ENCODE measurements around the gene METTL23.
A peak's percentile ranks its signal among the peaks of the same experiment; 100 is the strongest.

METTL23 gene, protein sequence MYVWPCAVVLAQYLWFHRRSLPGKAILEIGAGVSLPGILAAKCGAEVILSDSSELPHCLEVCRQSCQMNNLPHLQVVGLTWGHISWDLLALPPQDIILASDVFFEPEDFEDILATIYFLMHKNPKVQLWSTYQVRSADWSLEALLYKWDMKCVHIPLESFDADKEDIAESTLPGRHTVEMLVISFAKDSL

DNA sequence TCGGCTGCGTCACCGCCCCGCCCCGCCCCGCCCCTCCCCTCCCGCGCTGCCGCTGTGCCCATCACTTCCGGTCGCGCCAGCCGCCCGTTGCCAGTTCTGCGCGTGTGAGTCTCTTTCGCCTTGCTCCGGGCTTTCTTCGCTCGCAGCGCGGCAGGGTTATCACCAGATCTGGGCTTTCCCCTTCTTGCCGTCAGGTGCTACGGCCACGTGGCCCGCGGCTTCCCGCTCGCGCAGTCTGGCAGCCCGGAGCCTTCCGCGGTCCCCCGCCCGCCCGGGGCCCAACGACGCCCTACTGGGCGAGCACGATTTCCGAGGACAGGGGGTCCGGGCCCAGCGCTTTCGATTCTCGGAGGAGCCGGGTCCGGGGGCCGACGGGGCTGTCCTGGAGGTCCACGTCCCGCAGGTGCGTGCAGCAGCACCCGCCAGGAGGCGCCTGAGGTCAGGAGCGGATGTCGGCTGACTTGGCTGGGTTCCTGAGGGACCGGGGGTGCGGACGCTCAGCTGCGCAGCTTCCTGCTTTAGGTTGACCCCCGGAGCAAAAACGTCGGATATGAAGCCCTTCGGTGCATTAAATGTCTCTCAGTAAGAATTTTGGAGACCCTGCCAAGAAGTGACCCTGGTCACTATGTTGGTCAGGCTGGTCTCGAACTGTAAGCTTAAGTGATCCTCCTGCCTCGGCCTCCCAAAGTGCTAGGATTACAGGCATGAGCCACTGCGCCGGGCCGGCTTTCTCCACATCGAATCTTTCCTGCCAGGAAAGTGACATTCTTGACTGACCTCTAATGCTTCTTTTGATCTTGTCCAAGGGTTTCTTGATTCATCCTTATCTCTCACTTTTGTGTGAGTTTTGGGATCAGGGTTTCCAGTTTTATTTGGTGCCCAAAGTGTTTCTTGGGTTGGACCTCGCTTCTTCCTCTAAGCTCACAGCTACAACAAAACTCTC lies at the start of gene METTL23:
Gene METTL23, plus strand, starts transcription at position 64 of the 943 bp plus-strand sequence. CDS start 2,872 bp downstream, outside the sequence.
- peak; percentile 84 for DNase-seq

DNA sequence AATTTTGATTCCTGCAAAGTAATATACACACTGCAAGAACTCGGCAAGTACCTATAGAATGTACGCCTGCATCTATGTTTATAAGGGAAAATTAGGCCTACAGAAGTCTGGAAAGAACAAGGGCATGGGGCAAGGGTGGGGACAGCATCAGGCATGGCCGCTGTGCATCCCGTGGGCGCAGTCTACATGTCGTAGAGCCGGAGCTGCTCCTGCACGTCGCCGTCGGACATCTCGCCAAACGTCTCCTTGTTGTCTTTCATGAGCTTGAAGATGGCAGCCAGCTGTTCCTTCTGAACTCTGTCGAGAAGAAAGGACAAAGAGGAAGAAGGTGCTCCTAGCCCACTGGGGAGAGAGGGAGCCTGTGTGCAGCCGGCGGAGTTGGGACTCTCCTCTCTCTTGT lies 49.2 kb upstream of the METTL23 start:
- no peak for DNase-seq

DNA sequence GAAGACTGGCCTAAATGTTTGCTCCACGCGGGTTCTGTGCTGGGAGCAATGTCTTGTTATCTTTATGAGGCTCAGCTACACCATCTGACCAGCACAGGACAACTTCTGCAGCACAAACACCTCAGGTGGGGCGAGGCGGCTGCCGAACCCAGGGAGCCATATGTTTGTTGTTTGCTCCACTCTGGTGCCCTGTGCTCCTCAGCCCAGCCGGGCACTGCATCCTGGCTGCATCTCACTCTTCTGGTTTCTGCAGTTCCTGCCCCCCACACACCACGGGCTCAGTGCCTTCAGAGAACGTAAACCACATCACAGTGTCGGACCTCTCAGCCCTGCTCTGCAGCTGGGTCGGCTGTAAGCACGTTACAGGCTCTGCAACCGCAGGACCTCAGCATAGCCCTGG lies 48.3 kb upstream of the METTL23 start:
- DNase-seq, result peak; percentile 29

DNA sequence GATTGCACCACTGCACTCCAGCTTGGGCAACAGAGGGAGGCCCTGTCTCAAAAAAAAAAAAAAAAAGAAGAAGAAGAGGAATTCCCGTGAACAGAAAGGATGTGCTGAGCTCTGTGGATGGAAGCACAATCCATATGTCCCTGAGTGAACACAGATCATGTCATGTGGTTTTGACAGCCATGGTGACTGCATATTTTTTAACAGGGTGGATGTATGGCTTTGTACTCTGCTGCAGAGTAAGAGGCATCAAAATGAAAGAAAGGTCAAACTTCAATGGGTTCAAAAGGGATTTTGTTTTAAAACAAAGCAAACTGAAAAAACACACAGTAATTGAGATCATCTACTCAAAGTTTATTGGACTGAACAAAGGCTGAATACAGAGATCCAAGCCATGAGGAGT lies 47.4 kb upstream of the METTL23 start:
- no peak for DNase-seq

DNA sequence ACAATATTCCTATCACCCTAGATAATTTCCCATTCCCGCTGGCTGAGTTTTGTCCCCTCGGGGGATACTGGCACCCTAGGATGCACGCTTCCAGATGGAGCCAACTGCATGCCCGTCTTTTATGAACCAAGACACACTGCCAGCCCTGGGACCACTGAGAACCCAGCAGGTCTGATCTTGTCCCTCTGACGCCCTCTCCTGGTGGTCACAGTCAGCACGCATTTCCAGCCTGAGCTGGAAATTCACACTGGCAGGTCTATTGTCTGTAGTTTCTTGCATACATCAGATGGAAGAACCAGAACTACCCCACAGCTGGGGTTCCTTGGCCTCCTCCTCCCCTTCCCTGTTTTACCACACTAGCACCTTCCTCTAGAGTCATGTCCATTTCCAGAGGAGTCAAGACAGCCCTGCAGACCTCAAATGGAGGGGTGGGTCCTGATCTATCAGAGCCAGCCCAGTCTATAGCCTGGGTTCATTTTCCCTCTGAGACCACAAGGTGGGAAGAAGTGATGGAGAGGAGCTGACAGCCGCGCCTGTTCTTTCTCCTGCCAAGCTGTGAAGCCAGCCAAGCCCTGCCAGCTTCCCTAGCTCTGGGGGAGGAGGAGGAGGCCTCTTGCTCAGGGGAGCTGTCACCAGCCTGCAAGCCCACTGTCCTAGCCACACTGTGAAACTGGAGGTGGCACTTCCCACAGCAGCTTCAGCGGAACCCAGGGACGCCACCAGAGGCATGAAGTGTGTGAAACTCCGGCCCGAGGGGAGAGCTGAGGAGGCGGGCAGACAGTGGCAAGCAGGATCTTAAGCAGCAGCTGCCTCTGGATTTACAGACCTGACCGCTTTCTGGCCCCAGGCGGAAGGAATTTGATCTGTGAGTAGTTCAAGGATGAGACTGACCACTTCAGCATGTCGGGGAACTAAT lies 45.2 kb upstream of the METTL23 start:
- DNase-seq, result peak; percentile 69

DNA sequence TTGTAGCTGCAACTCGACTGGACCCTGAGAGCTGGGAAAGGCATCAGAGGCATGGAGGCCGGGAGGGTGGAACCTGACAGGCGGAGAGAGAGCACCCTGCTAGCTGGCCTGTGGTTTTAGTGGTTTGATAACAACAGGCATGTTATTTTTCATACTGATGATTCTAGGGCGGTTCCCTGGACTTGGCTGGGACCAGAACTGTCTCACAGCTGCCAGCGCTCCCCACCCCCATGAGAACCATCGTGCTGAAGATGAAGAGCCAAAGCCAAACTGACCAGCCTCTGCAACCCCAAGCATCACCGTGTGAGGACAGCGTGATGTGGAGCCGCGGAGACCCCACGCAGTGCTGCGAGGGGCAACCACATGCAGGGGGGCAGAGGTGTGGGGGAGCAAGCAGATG lies 44.3 kb upstream of the METTL23 start:
- DNase-seq, result no peak

DNA sequence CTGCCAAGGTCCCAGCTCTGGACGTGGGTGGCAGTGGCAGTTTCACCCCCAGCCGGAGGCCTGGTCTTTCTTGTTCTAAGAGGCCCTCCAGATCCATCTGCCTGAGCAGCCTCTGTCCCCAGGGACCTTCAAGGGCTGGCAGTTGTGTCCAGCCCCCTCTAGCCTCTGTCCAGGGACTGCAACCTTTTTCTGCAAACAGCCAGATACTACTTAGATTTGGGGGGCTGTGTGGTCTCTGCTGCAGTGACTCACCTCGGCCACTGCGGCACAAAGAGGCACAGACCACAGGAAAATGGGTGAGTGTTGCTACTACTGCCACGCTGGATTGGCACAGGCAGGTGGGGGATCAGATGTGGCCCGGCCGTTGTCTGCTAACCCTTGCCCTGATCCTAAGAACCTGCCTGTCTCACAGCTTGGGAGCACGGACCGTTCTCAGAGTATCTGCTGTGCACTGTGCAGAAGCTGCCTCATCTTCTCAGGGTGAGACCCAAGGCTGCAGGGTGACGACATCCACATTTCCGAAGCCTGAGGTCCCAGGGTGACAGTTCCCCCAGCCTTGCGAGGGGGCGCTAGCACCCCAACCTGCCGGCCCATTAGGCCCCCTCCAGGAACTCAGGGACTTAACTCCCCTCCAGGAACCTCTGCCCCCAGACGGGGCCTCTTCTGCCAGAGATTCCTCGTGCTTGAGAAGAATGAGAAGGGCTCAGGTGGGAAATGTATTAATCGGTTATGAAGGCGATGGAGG lies 43.5 kb upstream of the METTL23 start:
- DNase-seq, result no peak

DNA sequence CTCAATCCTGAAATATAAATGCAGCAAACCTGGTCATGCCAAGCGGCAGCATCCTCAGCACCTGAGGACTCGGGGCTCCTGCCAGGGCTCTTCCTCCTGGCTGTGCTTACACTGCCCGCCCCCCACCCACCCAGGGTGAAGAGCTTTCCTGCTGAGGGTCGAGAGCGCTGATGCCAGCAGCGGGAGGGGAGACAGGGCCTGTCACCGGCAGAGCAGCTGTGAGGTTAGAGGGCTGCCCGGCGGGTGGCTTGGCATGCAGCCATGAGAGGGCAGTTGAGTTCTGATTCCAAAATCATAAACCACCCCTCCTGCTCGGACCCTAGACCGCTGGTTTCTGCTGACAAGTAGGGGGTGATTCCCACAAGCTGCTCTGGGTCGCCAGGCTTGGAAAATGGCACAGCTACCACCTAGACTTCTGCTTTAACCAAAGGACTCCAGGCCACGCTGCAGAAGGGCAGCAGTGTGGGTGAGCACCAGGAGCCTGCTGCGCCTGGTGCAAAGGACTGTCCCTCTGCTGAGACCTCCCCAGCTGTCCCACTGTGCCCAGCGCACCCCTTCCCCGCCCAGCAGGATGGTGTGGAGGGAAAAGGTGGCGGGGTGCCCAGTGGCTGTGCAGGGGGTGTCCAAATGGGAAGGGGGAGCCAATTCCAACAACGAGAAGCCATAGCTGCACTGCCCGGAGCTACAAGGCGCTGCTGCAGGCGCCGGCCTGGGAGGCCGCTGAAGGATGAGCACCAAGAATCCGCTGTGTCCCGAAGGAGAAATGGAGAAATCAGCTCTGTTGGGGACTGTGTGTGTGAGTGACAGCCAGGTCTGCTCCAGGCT lies 42.5 kb upstream of the METTL23 start:
- no peak for DNase-seq

DNA sequence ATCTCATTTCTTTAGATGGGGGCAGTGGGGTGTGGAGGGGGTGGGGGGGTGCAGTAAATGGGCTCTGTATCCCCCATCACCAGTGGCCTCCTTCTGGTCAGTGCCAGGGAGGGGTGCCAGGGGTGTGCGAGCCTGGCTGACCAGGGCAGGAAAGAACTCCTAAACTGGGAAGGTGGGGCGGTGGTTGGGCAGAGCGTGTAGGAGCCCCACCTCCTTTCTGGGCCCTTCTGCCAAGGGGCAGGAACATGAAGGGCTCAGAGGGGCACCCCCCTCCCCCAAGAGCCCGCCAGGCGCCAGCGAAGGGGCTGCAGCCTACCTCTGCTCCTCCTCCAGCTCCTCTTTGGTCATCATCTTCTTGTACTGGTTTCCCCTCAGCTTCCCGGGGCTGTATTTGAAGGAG lies 41.9 kb upstream of the METTL23 start:
- DNase-seq, result no peak

DNA sequence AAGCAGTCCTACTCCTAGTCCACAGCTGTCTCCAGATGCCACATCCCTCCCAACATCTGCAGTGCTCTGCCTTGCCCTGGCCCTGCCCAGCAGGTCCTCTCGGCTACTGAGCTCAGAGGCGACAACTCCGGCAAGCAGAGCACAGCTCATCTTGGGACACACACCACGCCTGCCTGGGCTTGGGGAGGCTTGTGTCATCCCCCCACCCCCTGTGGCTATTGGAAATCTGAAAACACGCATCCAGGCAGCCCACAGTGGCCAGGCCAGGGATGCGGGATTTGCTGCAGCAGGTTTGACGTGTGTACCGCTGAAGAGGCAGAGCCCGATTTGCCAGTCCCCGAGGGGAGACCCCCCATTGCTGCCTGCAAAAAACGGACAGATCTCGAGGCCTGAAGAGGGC lies 41.3 kb upstream of the METTL23 start:
- DNase-seq, result no peak

DNA sequence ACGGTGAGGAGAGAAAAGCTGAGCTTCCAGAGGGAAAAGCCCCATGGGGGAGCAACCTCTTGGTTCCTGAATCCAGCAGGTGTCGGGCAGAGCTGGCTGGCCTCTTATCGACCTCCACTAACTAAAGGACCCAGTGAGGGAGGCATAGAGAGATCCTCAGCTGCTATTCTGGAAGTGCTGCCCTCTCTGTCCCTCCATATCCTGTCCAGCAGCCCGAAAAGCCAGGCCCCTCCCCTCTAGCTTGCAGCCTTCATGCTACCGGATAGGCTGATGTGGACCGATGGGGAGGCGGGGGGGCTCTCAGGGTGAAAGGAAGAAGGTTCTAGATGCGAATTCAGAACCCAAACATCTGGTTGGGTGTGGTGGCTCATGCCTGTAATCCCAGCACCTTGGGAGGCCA lies 40.8 kb upstream of the METTL23 start:
- DNase-seq, result no peak

DNA sequence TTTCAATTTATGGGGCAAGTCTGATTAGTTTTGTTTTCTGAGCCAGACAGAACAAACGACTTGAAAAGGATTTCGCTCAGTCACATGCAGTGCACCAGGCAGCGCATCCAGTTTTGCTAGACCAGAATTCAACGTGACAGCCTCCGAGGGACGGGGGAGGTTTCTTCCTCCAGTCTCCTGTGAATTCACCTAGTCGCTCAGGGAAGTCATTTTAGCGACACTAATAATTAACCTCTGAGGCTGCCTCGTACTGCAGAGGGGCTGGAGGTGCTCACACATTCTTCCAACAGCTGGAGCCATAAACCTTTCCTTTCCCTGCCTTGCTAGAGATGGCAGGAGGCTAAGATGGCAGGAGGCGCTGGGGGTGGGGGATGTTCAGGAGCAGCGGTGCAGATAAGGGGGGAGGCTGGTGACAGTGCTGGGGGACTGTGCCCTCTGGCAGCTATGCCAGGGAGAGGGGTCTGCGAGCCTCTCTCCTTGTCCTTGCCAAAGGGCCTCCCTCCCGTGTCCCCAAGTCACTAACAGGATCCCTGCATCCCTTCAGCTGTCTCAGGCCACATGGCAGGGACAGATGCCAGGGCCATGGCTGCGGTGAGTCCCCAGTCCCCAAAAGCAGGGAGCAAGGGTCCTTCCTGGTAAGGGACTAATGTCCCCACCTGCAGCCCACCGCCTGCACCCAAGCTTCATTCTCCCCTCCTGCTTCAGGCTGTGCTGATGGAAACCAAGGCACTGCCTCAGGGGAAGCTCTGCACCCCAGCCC lies 39.9 kb upstream of the METTL23 start:
- no peak for DNase-seq

DNA sequence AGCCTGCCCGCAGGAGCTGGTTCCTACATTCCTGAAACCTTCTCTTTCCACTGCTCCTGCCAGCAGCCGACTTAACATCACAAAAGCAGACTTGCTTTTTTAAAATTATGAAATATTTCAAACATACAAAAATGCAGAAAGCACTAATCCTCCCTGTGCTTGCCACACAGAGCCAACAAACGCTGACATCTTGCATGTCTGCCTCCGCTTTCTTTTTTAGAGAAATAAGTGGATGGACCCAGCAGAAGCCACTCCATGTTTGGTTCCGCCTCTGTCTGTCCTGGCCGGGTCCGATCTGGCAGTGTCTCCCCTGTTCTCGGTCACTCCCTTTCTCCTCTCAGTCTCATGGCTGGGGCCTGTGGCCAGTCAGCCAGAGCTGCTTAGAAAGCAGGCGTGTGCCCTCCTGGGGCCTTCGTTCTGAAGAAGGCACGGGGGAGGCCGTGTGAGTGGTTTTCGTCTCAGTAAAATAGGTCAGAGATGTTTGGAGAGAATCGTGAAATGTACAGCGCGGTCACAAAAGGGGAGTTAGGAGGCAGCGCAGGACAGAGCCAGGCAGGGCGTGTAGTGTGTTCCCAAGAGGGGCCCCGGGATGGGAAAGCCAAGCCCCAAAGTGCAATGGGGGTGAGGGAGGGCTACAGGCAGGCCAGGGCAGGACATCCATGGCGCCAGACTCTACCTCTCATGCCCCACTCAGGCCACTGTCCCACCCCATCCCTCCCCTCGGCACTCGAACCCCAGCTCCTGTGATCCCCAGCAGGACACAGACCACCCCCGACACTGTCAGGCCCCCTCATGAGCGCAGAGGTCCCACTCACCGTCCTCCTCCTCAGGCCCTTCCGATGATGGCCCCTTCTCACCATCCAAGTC lies 39.1 kb upstream of the METTL23 start:
- DNase-seq, result no peak

DNA sequence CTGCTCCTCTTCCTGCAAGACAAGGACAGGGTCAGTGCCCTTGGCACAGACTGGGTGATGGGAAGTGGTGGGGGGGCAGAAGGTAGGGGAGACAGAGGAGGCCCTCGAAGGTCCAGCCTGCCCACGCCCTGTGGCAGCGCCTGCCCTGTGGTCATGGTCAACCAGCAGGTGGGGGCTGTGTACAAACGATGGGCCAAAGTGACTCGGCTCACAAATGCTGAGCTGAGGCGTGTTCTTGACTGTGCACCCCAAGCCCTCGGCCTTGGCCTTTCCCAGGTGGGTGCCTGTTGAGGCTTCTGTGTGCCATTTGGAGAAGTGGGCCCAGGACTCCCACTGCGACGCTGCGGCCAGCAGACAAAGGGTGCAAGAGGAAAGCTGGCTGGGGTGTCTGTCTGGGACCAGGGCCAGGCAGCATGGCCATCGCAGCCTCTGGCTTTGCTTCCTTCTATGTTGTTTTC lies 38.4 kb upstream of the METTL23 start:
- DNase-seq, result no peak

DNA sequence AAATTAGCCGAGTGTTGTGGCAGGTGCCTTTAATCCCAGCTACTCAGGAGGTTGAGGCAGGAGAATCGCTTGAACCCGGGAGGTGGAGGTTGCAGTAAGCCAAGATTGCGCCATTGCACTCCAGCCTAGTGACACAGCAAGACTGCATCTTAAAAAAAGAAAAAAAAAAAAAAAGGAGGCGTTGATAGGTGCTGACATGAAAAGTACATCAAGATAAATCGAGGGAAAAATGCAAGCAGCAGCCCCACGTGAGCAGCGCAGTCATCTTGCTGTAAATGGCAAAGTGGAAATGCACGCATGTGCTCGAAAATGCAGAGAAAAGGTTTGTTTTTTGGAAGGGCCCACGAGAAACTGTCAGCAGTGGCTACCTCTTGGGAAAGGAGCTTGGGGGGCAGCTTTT lies 36.8 kb upstream of the METTL23 start:
- DNase-seq, result no peak

DNA sequence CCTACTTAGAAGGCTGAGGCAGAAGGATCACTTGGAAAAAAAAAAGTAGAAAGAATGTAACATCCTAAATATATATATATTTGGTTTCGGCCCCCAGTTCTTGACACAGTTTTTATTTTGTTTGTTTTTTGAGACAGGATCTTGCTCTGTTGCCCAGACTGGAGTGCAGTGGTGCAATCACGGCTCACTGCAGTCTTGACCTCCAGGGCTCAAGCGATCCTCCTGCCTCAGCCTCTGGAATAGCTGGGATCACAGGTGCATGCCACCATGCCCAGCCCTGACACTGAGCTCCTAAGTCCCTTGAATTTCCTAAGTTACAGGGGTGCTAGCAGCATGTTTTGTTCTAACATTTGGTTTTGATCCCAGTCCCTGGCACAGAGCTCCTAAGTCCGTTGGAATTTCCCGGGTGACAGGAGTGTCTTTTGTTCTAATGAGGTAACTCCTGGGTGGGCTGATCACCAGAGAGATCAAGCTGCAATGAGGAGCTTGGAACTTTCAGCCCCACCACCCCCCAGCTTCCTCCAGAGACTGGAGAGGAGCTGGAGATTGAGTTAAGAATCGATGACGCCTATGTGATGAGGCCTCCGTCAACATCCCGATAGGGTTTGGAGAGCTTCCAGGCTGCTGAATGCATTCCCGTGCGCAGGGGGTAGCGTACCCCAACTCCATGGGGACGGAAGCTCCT lies 35.9 kb upstream of the METTL23 start:
- no peak for DNase-seq

DNA sequence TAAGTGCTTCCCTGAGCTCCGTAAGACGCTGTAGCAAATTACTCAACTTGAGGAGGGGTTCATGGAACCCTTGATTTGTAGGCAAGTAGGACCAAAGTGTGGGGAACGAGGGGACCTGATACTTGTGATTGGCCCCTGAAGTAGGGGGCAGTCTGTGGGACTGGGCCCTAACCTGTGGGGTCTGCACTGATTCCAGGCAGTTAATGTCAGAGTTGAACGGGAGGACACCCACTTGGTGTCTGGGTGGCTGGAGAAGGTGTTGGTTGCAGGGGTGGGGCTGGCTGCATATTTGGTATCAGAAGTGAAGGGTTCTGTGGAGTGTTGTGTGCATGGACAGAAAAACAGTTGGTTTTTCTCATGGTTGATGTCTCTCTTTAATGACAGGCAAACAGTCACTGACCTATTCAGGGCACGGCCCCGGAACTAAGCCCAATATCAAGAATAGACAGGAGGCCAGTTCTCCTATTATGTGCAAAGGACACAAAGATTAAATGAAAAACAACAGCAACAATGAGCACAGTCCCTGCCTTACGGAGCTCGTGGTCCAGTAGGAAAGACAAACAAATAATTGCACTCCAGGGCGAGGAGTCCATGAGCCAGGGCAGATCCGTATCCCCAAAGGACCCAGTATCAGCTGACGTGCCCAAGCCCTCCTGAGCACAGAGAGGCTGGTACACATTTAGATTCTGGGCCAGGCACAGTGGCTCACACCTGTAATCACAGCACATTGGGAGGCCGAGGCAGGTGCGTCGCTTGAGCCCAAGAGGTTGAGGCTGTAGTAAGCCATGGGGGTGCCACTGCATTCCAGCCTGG lies 35.1 kb upstream of the METTL23 start:
- DNase-seq, result no peak
